GM13976 (cell line): Measurements from ENCODE around the gene ZDHHC3.

Experiments used
- DNase-seq: peaks from one replicate; pipeline ENCODE4 v3.0.0; 2012; ENCODE audit warnings: low spot score
- CTCF ChIP-seq: IDR thresholded peaks from 2 replicates; pipeline ENCODE4 v1.5.1; 2012; ENCODE audit warnings: borderline replicate concordance, mild to moderate bottlenecking; ENCODE audit not compliant: insufficient read depth; ENCODE audit errors: extremely low read depth, missing control alignments, control extremely low read depth
- in situ Hi-C: fragments of 300-500 bp; cut with MboI; formaldehyde crosslinking; loops from one replicate; pipeline ENCODE4 v1.12.0; 2022; ENCODE audit warnings: low sequenced_read_pairs, mixed read lengths, inconsistent platforms; ENCODE audit not compliant: unreplicated experiment

Gene ZDHHC3

GRCh38 chr3:44962621-44963393 lies 13.2 kb downstream of the ZDHHC3 start:
- no peak for DNase-seq
- in situ Hi-C loops: no loop called here
- no peak for TF ChIP-seq CTCF

GRCh38 chr3:44961888-44962287 lies 14.1 kb downstream of the ZDHHC3 start:
- DNase-seq: no peak
- TF ChIP-seq CTCF: no peak
- in situ Hi-C loops: no loop called here

- in situ Hi-C loops: no loop called here
- TF ChIP-seq CTCF: no peak
- no peak for DNase-seq
Measured at GRCh38 chr3:44960387-44961026, 15.5 kb downstream of the ZDHHC3 start.

- TF ChIP-seq CTCF: no peak
- no peak for DNase-seq
- in situ Hi-C loops: no loop called here
Measured at GRCh38 chr3:44958386-44958785, 17.6 kb downstream of the ZDHHC3 start.

GRCh38 chr3:44957986-44958385 lies 18.0 kb downstream of the ZDHHC3 start:
- in situ Hi-C loops: no loop called here
- TF ChIP-seq CTCF: no peak
- no peak for DNase-seq

- no peak for TF ChIP-seq CTCF
- in situ Hi-C loops: no loop called here
- DNase-seq: no peak
Measured at GRCh38 chr3:44955917-44956316, 20.1 kb downstream of the ZDHHC3 start.
